NCI-H146 (cell line): Measurements from ENCODE around the gene BST2.

Experiments
- DNase-seq: peaks from one replicate; lab custom pipeline; 2025; lab: John Stamatoyannopoulos, UW

Gene BST2

DNA sequence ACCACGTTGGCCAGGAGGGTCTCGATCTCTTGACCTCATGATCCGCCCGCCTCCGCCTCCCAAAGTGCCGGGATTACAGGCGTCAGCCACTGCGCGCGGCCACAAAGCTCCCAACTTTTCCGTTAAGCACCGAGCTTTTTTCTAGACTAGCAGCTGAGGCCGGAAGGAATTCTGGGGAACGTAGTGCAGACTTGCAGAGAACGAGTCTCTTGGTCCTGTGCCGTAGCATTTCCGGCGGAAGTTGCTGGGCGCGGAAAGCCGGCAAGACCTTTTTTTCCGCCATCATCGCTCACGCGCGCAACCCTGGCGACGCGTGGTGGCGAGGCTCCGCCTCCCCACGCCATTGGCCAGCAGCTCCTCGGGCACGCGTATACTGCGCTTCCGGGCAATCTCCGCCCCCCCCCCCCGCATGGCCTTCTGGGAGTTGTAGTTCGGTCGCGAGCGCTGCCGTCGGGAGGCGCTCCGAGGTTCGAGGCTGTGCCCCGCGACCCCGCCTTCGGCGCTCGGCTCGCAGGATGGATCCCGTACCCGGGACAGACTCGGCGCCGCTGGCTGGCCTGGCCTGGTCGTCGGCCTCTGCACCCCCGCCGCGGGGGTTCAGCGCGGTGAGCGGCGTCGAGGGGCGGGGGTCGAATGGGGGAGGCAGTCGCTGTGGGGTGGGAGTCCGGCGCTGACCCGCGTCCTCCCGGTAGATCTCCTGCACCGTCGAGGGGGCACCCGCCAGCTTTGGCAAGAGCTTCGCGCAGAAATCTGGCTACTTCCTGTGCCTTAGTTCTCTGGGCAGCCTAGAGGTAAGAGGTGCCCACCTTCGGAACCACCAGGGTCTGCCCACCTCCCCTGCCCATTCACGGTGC lies 14.4 kb upstream of the BST2 start, which contains the start of gene MVB12A:
Gene MVB12A, plus strand, starts transcription at position 427 of the 854 bp plus-strand sequence. Its CDS starts 89 bp downstream, at position 516.
- peak; percentile 99 for DNase-seq

- no peak for DNase-seq
Measured at GRCh38 chr19:17419154-17419620, 13.8 kb upstream of the BST2 start.

DNA sequence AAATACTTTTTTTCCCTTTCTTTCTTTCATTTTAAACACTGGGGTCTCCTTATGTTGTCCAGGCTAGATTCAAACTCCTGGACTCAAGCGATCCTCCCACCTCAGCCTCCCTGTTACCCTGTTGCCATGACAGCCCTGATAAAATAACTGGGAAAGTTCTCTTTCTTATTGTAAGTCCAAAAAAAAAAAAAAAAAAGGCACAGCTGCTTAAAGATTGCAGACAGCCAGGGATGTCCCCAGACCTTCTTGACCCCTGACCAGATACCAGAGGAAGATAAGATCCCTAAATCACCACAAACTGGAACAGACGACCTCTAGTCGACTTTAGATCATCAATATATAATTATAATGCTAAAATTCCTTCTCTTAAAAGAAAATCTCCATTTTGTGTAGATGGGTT lies 13.3 kb upstream of the BST2 start:
- no peak for DNase-seq

DNA sequence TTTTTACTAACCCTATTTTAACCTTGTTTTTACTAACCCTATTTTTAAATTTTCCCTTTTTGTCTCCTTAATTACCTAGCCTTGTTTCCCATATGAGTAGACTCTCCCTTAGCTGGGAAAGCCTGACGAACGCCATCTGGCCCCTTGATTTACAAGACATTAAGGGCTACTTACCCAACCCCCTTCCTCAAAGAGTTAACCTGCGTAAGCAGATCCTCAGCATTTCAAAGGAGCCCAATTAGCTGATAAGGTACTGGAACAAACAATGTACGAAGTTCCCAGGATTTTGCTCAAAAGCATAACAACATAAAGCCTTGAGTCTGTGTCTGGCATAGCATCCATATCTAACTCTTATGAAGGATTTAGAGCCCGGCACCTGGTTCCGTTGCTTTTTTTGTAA lies 9.7 kb upstream of the BST2 start:
- DNase-seq, result no peak

- no peak for DNase-seq
Measured at GRCh38 chr19:17414097-17414496, 8.7 kb upstream of the BST2 start.

GRCh38 chr19:17411801-17412200 lies 6.4 kb upstream of the BST2 start:
- peak; percentile 74 for DNase-seq

- no peak for DNase-seq
Measured at GRCh38 chr19:17409990-17410389, 4.6 kb upstream of the BST2 start.

GRCh38 chr19:17406887-17407196 lies 1.4 kb upstream of the BST2 start:
- no peak for DNase-seq

GRCh38 chr19:17406046-17406886 lies 836 bp upstream of the BST2 start:
- no peak for DNase-seq

DNA sequence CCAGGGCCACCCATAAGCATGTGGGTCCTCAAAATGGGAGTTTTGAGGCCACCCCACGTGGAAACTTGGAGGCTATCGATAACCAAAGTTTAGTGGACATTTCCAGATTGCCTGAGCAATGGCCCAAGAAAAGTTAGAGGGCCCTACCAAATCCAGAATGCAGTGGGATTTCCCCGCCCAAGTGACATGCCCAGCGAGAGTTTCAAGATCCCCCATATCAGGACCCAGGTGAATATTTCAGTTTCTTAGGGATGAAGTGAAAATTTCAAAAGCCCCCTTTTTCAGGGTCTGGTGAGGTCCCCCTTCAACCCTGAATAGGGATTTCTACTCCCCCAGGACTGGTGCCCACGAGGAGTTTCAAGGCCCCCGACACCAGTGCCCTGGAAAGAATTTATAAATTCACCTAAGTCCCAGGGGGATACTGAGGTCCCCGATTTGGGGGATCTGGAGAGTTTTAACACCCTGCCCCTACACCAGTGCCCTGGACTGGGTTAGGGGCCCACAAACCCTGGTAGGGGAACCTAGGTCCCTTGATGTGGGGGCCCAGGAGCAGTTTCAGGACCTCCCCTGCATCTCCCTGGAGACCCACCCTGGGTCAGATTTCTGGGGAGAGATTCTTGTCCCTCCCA lies 695 bp downstream of the BST2 start:
- no peak for DNase-seq

GRCh38 chr19:17404015-17404414 lies 1.4 kb downstream of the BST2 start:
- no peak for DNase-seq

DNA sequence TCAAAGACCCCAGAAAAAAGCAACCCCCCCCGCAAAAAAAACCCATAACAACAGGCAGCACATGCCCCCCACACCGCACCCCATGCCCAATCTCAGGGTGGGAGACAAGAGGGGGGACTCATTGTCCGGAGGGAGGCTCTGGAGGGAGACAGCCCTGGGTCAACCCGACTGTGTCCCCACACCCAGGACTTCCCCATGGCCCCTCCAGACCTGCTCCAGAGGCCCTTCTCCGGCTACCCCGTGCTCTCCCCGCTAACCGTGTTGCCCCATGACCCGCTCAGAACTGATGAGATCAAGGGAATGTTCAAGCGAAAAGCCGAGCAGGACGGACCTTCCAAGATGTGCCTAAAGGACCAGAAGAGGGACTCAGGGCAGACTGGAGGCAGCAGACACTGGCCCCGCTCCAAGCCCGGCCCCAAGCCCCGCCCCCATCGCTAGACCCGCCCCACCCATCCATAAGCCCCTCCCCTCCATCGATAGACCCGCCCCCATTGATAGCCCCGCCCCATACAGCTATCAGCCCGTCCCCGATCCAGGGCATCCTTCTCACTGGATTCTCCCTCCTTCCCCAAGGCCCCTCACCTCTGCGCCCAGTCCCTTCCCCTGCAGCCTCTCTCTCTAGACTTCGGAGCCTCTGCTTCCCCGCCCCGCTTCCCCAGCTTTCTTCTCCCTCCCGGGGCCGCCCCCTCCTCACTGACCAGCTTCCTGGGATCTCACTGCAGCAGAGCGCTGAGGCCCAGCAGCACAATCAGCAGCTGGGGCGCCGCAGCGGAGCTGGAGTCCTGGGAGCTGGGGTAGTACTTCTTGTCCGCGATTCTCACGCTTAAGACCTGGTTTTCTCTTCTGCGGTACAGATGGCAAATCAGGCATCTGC lies 2.2 kb downstream of the BST2 start:
- DNase-seq, result peak; percentile 57

- DNase-seq, result no peak
Measured at GRCh38 chr19:17401628-17402027, 3.8 kb downstream of the BST2 start.

GRCh38 chr19:17398902-17399527 lies 6.4 kb downstream of the BST2 start:
- no peak for DNase-seq

DNA sequence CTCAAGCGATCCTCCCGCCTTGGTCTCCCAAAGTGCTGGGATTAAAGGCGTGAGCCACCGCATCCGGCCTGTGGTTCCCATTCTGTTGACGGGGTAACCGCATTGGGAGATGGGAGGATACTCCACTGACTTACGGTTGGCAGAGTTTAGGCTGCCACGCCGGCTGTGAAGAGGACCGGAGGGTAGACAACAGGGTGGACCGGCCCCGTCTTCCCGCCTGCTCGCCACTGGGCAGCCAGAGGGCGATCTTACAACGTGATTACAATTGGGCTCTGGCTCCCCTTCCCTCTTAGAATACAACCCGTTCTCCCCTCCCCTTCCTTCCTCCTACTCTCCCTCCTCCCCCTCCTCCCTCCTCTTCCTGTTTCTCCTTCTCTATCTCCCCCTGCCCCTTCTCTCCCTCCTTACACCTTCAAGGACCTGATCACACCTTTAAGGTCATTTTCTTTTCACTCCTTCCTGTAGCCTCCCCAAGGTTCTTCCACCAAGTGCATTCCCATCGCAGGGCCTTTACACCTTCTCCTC lies 10.5 kb downstream of the BST2 start:
- peak; percentile 53 for DNase-seq

DNA sequence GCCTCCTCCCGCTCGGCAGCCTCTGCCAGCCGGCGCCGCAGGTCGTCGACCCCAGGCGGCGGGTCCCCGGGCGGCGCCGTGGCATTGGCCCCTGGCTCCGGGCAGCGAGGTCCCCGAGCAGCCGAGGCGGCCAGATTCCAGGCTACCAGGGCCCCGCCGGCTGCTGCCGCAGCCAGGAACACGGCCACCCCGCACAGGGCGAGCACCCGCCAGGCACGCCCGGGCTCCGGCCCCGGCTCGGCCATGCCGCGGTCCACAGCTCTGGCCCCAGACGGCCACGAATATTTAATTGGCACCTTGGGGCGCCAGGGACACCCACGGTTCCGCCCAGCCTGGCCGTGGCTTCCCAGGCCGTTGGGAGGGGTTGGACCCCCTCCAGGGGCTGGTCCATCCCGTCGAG lies 11.5 kb downstream of the BST2 start, which contains the start of gene CCDC194:
Gene CCDC194, minus strand, starts transcription at position 283 of the 400 bp plus-strand sequence. Its CDS starts 38 bp downstream, at position 245.
- DNase-seq, result no peak

DNA sequence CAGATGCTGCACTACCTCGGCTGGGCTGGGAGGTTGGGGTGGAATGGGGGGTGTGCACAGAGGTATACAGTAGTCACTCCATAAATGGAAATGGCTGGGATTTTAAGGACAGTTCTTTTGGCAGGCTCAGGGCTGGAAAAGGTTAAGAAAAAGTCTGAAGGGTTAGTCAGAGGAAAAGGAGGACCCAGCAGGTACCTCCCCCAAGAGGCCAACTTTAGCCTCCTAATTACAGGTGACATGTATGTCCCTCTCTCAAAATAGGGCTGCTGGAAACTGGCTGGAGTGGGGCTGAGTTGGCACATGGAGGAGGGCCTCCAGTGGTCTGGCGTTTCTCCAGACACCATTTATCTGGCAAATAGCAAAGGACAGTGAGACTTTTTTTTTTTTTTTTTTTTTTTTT lies 12.4 kb downstream of the BST2 start:
- DNase-seq, result no peak

DNA sequence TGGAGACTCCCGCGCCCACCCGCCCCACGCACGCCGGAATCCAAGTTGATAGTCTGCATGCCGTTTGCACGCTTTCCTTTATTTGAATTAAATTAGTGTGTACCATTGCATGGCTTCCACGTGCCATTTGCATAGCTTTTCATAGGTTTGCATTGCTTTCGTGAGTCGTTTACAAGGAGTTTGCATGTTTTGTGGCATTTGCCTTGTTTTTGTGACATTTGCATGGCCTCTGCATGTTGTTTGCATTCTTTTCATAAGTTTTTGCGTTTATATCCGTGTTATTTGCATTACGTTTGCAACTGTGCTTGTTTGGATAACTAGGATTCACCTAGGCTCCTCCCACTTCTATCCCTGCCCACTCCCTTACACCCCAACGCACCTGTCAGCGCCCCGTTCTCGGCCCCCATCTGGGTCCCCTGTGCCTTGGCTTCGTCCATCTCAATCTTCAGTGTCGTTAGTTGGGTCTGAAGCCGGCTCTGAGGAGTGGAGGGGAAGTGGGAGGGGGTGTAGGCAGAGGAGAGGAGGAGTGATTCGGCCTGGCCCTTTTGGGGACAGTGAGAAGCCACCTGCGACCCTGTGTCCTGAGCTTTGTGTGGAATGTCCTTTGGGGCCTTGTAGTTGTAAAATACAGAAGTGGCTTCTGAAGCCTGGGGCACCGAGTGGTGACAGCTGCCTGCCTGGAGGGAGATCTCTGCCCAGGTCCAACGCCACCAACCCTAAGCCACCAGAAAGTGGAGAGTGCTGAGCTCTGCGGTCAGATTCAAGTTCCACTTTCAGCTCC lies 13.9 kb downstream of the BST2 start:
- DNase-seq, result no peak

GRCh38 chr19:17390665-17391370 lies 14.6 kb downstream of the BST2 start:
- peak; percentile 93 for DNase-seq
